DMS153 (cell line): Measurements from ENCODE around the gene ANGPTL7.
"Not testable (repeated sequence)": the region's sequence is repeated elsewhere in the genome, so short reads cannot be mapped to it uniquely, and the experiment has no call there.

Source experiments
- DNase-seq: peaks from one replicate; lab custom pipeline; 2025; lab: John Stamatoyannopoulos, UW

ANGPTL7 gene

DNA sequence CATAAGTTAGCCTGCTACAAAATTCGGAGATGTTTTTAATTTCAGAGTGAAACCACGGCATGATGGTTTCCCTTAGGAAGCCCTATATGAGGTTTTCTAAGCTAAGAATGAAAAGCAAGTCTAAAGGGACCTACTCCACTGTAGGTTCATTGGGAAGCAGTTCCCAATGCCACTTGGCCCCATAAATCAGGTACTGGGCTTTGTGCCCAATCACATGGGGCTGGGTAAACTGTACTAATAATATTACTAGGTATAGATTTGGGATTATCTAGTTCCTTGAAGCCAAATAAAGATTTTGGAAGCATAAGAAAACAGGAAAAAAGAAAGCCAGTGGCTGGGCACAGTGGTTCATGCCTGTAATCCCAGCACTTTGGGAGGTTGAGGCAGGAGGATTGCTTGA is 19.1 kb upstream of the ANGPTL7 start:
- DNase-seq: no peak

DNA sequence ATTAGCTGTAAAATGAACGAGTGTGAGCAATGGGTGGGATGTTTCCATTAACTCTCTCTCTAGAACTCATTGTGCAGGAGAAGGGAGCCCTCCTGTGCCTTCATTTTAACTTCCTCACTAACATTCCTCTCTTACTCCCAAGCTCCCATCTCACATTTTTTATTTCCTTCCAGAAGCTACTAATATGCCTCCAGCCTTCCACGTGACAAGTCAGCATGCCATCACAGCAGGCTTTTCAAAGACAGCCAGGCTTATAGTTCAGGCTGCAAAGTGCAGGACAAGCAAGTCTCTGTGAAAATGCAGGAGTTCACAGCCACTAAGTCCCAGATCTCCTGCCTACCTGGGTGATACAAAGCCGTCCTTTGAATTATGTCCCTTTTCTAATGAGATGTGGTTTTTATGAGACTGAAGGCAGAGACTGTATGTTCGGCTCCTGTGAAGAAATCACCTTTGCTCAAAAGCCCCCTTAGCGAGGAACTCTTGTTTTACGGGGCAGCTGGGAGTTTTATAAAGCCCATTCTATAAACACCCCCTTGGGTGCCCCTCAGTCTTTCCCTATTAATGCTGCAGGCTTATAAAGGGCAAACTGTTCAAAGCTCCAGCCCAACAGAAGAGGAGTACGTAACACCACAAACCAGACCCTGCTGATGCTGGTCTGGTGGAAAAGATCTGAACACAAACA is 14.8 kb upstream of the ANGPTL7 start:
- no peak for DNase-seq

DNA sequence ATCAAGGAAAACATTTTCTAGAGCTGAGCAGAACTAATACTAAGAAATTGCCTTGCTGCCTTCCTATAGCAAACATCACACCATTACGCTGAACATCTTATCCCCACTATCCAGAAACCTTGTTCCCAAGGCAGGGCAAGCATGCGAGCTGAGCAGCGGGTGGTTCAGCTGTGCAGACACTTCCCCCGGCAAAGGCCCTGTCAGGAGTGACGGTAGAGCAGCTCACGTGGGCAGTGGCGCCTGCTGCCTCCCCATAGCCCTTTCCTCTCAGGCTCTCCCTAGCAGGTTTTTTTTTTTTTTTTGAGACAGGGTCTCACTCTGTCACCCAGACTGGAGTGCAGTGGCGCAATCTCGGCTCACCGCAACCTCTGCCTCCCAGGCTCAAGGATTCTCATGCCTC is 13.7 kb upstream of the ANGPTL7 start:
- DNase-seq: no peak

DNA sequence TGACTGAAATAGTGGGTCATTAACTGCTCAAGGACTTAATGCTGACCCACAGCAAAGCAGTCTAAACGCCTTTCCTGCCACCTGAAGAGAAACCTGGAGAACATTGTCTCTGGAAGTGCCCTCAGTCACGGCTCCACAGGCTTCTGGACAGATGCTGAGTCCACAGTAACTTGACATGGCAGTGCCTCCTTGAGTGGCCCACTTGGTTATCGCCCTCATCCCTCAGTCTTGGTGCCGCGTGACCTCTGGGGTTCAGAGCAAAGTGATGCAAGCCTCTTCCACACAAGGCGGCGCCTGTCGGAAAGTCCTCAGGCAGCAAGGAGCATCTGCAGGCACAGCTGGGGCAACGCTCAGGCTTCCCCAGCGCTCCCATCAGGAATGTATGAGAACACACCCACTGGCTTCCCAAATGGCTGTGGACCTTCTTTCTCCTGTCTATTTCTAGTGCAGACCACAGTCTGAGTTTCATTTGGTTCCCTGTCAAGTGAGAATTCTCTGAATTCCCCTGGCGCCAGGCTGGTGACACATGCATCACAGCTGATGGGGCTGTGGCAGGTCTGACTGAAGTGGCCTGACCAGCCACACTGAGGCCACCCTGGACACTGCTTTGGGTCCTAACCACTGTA is 13.0 kb upstream of the ANGPTL7 start:
- no peak for DNase-seq

DNA sequence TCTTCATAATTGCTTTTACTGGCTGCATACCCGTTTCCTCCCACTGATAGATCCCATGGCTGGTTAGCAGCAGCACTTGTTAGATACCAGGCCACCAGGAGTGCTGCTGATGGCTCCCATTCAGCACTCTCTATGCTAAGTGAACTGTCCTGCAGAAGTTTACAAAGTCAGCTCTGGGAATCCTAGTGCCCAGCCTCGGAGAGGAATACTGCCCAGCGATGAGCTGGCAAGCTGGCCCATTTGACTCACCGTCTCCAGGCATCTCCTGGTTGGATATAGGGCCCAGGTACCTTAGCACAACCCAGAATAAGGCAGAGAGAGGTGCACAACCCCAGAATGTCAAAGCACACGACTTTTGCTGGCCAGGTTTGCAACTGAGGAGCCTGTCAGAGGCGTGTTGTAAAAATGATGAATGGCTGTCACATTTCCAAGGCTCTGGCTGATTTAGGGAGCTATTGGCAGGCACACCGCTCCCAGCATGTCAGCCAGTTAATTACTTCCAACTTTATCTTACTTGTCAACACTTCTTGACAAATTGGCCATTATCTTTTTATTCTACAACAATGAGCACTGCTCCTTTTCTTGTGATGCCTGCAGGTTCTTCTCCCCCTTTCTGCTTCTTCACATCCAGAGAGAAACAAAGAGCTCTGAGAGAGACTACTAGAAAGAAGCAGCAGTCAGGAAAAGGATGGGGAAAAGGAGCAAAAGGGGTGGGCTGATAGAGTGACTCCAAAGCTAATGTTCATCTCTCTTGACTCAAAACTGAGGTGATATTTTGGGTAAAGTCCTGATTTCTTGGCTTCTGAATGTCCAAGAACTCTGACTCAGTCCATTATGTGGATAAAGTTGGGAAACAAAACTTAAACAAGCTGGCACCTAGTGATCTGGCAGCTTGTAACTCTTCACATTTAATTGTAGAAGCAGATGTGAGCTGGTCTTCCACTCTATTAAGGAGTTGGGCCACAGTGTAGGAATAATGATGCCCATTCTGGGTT is 10.8 kb upstream of the ANGPTL7 start:
- no peak for DNase-seq

DNA sequence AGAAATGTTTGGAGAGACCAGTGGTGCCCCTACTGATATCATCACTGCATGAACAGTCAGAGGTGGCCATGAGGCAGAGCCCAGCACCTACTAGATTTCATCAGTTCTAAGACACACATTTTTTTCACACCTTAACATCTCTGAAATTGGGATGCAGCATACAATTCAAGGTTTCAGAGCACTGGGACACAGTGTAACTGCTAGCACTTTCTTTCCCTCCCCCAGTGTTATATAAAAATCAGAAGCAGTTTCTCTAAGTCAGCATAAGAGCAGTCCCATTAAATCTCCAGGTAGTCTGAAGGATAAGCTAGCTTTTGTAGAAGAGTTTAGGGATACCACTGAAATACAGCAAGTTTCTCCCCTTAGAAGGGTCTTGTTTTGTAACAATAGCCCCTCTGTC is 10.0 kb upstream of the ANGPTL7 start:
- DNase-seq: no peak

DNA sequence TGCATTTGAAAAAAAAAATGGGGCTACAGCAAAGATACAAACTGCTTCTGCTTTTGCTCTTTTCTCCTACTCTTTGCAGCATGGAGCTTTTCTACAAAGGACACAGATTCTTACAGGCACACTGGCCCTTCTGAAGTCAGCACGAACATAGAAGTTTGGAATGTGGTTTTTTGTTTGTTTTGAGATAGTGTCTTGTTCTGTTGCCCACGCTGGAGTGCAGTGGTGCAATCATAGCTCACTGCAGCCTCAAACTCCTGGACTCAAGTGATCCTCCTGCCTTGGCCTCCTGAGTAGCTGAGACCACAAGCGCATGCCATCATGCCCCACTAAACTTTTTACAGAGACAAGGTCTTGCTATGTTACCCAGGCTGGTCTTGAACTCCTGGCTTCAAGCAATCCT is 9.4 kb upstream of the ANGPTL7 start:
- DNase-seq: not testable (repeated sequence)

DNA sequence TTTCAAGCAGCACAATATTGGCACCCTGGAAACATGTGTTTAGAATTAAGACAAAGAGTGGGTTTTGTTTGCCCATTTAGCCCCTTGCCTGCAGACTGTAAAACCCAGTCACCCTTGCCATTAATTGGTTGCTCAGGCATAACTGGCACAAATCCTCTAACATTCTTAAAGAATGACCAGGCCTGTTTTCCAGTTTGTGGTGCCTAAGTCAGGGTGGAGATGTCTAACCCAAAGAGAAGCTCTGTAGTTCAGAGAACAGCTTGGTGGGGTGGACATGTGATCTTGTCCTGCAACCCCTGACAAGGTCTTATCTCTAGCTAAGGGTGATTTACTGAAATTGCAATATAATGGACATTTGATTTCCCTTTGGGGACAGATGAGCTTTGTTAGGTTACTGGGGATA is 8.8 kb upstream of the ANGPTL7 start:
- no peak for DNase-seq

DNA sequence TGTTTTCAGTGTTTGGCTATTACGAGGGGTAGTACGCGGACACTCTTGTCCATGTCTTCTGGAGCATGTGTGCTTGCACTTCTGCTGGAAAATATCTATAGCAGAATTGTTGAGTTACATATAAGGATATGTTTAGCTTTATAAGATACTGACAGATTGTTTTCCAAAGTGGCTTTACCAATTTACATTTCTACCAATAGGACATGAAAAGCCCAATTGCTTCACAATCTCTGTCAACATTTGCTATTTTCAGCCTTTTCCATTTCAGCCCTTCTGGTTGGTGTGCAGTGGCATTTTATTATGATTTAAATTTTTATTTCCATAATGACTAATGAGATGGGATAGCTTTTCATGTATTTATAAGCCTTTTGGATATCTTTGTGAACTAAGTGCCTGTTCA is 6.3 kb upstream of the ANGPTL7 start:
- DNase-seq: no peak

DNA sequence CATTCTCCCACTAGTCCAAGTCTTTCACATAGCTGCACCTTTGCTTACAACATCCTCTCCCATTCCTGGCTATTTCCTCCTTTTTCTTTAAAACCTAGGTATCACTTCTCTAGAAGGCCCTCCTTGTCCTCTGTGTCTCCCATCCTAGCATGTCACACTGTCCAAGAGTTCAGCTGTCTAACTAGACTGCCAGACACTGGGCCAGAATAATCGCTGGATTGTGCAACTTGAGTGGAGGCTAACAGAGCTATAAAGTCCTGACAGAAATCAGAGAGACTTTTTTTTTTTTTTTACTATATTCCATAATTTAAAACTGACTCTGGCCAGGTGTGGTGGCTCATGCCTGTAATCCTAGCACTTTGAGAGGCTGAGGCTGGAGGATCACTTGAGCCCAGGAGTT is 4.2 kb upstream of the ANGPTL7 start:
- DNase-seq: no peak

DNA sequence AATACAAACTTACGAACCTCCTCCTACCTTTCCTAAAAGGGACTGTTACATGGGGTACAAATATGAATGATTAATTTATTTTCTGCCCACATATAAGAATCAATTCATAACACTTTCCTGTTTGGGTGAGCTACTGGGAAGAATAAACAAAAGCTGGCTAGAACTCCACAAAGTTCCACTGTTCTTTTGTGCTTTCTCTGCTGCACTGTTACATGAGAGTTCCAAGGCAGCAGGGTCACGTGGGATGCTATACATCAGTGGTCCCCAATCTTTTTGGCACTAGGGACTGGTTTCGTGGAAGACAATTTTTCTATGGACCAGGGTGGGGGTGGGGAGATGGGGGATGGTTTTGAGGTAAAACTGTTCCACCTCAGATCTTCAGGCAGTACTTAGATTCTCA is 2.2 kb upstream of the ANGPTL7 start:
- no peak for DNase-seq

DNA sequence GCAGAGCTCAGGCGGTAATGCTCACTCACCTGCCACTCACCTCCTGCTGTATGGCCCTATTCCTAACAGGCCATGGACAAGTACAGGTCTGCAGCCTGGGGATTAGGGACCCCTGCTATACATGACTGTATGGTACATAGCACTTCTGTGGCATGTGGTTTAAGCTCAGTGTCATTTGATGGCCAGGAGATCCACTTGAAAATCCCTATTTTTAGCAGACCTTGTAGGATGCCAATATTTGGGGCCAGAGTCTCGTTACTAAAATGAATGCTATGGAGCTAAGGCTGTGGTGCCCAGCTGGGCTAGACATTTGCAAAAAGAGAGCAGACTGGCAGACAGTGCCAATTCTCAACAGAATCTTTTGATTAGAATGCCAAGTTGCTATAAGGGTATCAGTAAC is 1.7 kb upstream of the ANGPTL7 start:
- no peak for DNase-seq

DNA sequence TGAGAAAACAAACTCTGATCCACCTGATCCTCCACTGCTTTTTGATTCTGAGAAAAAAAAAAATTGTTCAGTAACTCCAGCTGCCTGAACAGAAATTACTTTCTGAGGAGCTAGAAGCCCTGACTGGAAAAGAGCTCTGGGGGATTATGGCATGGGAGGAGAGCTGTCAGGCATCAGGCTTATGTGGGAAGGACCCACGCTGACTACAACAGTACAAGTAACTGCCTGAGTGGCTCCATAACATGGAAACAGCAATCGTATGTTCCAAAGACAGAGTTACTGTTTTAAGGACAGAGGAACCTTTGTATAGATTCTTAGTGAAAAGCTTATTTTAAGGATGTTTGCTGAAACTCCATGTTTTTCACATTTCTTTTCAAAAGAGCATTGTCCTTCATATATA is 1.2 kb upstream of the ANGPTL7 start:
- no peak for DNase-seq

DNA sequence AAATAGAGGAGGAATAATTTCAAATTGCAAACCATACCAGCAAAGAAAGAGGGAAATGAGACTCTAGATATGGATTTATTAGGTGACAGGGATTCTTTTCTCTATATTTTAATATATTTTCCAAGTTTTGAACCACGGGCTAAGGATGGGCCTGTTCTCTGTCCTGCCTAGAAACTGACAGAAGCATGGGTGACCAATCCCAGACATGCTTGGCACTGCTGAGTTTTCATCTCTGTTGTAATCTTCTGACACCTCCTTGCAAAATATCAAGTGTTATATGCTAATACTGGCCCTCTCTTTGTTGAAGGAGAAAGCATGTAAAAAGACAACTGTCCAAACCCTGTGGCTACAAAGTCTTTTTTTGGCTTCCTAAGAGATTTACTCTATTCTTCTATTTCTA is 774 bp upstream of the ANGPTL7 start:
- DNase-seq: no peak

DNA sequence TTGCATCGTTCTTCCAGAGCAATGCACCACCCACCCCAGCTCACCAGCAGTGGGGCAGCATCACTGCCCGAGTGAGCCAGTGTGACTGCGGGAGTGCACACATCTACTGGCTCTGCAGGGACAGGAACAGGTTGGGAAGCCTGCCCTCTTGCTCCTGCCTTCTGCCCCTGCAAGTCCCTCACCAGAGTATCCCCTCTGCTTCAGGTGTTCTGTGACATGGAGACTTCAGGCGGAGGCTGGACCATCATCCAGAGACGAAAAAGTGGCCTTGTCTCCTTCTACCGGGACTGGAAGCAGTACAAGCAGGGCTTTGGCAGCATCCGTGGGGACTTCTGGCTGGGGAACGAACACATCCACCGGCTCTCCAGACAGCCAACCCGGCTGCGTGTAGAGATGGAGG is 4.2 kb downstream of the ANGPTL7 start:
- no peak for DNase-seq

DNA sequence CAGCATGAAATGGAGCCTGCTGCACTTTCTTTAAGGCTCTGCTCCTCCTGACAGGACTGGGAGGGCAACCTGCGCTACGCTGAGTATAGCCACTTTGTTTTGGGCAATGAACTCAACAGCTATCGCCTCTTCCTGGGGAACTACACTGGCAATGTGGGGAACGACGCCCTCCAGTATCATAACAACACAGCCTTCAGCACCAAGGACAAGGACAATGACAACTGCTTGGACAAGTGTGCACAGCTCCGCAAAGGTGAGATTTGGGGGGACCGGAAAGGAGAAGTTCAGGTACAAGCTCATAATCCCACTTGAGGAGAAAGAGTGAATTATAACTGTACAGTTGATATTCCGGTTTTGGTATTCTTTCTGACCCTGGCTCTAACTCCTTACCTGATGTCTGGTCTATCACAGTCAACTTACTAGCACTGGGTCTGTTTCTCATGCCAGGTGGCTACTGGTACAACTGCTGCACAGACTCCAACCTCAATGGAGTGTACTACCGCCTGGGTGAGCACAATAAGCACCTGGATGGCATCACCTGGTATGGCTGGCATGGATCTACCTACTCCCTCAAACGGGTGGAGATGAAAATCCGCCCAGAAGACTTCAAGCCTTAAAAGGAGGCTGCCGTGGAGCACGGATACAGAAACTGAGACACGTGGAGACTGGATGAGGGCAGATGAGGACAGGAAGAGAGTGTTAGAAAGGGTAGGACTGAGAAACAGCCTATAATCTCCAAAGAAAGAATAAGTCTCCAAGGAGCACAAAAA is 5.4 kb downstream of the ANGPTL7 start:
- DNase-seq: no peak

DNA sequence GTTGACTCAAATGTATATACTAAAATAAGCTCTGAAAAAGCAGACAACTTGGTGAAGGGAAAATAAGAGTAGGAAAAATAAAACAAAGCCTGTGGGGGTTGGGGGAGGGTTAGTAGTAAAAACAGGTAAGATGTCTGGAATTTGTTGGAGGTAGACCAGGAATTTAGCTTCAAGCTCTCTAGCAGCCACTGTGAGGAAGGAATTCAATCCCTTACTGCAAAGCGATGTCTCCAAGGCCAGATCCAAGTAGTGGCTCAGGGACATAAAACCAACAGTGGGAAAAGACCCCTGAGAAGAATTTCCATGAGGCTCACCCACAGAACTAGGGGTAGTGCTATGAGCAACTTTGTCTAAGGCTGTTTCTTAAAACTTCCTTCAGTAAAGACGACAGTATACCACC is 7.8 kb downstream of the ANGPTL7 start:
- DNase-seq: no peak

DNA sequence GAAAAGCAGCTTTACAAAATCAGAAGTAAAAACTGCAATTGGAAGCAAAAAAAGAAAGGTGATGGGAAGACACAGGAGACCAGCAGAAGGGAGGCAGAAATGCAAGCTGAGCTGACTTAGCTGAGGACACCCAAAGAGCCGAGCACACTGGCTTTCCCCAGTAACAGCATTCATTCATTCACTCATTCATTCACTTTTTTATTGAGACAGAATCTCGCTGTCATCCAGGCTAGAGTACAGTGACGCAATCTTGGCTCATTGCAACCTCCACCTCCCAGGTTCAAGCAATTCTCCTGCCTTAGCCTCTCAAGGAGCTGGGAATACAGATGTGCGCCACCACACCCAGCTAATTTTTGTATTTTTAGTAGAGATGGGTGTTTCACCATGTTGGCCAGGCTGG is 8.2 kb downstream of the ANGPTL7 start:
- DNase-seq: no peak

DNA sequence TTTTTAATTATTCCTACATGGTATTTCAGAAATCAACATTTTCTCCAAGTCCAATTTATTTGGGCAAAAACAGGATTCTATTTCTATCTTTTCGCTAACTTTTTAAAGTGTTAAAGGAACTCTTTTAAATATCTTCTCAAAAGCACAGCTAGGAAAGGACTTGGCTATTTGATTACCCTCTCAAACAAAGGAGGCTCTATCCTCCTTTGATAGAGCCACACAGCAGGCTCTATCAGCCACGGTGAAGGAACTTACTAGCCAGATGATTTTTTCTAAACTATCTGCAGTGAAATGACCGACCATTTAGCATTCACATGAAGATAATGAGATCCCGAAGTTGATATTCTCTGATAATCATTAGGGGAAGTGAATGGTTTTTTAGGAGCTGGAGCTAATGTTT is 9.1 kb downstream of the ANGPTL7 start:
- no peak for DNase-seq

DNA sequence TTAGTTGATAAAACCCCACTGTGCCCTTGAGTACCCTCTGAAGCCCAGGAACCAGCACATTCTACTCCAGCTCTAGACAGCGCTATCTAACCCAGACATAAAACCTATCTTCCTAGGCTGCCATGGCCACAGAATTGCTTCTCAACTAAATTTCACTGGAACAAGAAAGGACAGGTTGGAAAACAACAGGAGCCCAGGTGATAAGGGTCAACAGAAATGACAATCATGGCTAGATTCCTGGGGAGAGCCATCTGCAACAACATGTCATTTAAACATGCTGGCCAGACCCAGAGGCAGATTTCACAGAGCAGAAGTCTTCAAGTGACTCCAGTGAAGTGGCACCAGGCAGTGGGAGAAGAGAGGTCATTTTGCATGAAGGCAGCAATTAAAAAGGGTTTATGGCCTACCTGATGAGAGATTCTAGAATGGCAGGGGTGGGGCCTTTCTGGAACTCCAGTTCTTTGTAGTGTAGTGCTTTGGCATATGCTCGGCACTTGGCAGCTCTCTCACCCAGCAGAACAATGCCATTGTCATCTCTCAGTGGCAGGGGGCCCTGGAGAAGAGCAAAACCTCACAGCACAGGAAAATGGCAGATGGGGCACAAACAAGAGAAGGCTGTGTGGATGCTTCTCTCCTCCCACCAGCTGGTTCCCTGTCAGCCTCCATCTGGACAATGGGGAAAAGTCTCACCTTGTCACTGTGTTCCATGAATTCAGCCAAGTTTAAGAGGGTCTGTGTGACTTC is 9.9 kb downstream of the ANGPTL7 start:
- no peak for DNase-seq

DNA sequence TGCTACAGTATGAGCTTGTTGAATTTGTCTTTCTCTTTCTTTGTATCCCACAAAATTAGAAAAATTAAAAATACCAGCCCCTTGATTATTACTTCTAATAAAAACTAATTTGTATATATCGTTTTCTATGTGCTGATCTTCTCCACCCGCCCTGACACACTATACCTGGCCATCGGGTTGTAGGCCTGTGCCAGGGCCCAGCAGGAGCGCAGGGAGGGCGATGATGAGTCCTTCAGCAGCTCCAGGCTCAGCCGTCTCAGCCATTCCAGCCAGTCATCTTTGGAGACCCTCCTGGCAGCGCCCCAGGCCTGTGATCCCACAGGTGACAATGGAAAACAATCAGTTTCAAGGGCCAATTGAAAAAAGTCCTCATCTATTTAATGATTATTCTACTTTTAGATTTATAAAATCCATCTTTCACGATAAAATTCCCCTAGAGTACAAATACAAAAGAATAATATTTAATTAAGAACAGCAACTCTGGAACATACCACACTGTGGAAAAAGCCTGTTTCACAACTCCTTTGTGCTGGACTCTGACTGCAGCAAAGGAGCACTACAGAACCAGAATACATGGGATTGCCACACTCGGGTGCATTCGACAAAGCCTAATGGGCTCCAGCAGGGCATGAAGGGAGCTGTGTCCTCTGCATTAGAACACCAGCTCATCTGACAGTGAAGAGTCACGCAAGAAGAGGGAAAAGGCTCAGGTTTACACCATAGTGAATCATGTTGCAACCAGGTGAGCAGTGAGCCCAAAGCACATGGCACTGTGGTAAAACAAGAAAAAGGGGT is 15.4 kb downstream of the ANGPTL7 start:
- DNase-seq: no peak
